Activated naive CD4-positive, alpha-beta T cell treated with anti-CD3 and anti-CD28 coated beads, Interleukin-2, amount 50 U/mL, for 24 hours (primary cell): Measurements from ENCODE around the gene SNX13.

Experiments used
- H3K27ac Mint-ChIP-seq: one replicate; pipeline ENCODE4 v1.8.0; 2021; ENCODE audit warnings: mild to moderate bottlenecking, mixed read lengths
- H3K27me3 Mint-ChIP-seq: one replicate; pipeline ENCODE4 v1.8.0; 2021; ENCODE audit warnings: mixed read lengths
- H3K36me3 Mint-ChIP-seq: one replicate; pipeline ENCODE4 v1.8.0; 2021; ENCODE audit warnings: mixed read lengths
- H3K4me1 Mint-ChIP-seq: one replicate; pipeline ENCODE4 v1.8.0; 2021; ENCODE audit warnings: mixed read lengths
- H3K4me3 Mint-ChIP-seq: one replicate; pipeline ENCODE4 v1.8.0; 2021; ENCODE audit warnings: mild to moderate bottlenecking, mixed read lengths
- H3K9me3 Mint-ChIP-seq: one replicate; pipeline ENCODE4 v1.8.0; 2021; ENCODE audit warnings: mixed read lengths

The SNX13 gene

DNA sequence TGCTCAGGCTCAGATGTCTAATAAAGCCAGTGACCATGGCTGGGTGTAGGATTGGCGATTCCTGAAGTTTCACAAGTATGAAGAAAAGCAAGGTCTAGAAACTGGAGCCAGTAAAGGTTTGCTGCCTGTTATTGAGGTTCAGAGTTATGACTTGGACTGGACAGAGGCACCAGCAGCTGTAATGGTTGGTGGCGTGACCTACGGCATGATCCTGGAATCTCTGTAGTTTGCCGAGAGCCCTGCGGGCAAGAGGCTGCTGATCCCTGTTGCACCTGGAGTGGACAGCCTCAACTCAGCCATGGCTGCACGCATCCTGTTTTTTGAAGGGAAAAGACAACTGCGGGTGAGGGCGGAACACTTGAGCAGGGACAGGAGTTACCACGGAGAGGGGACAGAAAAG is 22.4 kb upstream of the SNX13 start:
- H3K27ac Mint-ChIP-seq = no peak overlapping the region
- no peaks in the 10 kb centered on the region for H3K4me1 Mint-ChIP-seq
- H3K36me3 Mint-ChIP-seq = no peaks in the 10 kb centered on the region
- H3K27me3 Mint-ChIP-seq = peaks cover 7% of the 10 kb centered on the region
- H3K4me3 Mint-ChIP-seq = no peak overlapping the region
- H3K9me3 Mint-ChIP-seq = no peaks in the 10 kb centered on the region

DNA sequence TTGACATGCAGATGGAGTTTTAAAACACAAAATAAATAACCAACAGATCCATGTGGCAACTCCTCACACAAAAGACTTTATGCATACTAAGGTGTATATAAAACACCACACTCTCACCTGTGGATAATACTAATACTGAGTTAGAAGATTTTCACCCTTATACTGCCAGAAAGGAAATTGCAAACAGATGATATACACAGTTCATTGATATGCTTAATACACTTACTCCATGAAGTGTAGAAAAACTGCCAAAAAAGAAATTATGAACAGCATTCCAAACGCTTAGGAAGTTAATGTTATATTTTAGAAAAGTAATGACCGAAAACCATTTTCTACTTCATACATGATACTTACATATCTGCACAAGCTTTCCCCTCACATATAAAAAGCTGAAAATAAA is 17.6 kb upstream of the SNX13 start:
- H3K4me1 Mint-ChIP-seq = peaks cover 4% of the 10 kb centered on the region
- H3K36me3 Mint-ChIP-seq = no peaks in the 10 kb centered on the region
- no peak overlapping the region for H3K27ac Mint-ChIP-seq
- H3K4me3 Mint-ChIP-seq = no peak overlapping the region
- H3K27me3 Mint-ChIP-seq = peaks cover 5% of the 10 kb centered on the region
- no peaks in the 10 kb centered on the region for H3K9me3 Mint-ChIP-seq

DNA sequence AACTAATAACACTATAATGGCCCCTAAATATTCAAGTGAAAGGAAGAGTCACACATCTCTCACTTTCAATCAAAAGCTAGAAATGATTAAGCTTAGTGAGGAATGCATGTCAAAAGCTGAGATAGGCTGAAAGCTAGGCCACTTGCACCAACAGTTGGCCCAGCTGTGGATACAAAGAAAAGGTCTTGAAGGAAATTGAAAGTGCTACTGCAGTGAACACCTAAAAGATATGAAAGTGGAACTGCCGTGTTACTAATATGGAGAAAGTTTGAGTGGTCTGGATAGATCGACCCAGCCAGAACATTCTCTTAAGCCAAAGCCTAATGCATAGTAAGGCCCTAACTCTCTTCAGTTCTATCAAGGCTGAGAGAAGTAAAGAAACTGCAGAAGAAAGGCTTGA is 12.1 kb upstream of the SNX13 start:
- Mint-ChIP-seq H3K9me3 (no peaks in the 10 kb centered on the region), H3K4me3 (no peak overlapping the region), H3K27me3 (peaks cover 3% of the 10 kb centered on the region), H3K27ac (no peak overlapping the region), H3K4me1 (peaks cover 15% of the 10 kb centered on the region), H3K36me3 (no peaks in the 10 kb centered on the region)

DNA sequence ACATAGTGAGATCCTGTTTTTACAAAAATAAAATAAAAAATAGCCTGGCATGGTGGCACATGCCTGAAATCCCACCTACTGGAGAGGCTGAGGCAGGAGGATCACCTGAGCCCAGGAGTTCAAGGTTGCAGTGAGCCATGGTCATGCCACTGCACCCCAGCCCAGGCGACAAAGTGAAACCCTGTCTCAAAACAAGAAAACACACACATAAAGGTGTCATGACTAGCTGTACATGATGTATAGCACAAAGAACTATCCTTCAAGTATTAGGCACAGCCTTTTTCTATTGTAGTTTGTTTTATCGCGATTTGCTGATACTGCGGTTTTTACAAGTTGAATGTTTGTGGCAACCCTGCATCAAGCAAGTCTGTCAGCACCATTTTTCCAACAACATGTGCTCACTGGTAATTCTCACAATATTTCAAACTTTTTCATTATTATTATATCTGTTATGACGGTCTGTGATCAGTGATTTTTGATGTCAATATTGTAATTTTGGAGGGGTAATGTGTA is 11.5 kb upstream of the SNX13 start:
- Mint-ChIP-seq H3K27ac (no peak overlapping the region), H3K27me3 (peaks cover 3% of the 10 kb centered on the region), H3K4me3 (no peak overlapping the region), H3K36me3 (no peaks in the 10 kb centered on the region), H3K4me1 (peaks cover 18% of the 10 kb centered on the region), H3K9me3 (no peaks in the 10 kb centered on the region)

DNA sequence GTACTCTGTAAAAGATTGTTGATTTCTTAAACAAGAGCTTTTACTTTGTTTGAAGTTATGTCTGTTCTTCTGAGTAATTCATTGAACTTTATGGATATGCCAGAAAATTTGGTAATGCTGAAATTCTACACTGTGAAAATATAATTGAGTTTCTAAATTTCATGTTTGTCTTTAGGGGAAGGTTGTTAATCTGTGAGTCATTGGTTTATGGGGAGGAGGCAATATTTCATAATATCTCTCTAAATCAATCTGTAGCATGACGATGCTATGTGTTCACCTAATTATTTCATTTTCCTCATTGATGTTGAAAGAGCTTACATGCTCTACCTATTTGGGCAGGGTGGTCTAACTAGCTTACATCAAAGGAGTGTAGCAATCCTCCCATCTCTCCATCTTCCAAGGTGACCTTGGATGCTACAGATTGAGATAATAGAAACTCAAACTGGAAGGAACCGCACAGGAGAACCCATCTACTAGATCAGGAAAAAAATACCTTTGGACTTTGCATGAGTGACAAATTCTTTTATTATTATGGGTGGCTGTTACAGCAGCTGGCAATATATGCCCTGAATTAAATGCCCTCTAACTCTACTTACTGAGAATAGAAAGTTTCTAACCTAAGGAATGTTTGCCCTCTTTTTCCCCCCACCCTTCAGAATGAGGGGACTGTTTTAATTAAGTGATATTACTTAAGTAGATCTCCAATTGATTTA is 8.4 kb upstream of the SNX13 start:
- Mint-ChIP-seq H3K36me3 (no peaks in the 10 kb centered on the region), H3K9me3 (no peaks in the 10 kb centered on the region), H3K4me1 (peaks cover 18% of the 10 kb centered on the region), H3K27ac (no peak overlapping the region), H3K27me3 (no peaks in the 10 kb centered on the region), H3K4me3 (no peak overlapping the region)

DNA sequence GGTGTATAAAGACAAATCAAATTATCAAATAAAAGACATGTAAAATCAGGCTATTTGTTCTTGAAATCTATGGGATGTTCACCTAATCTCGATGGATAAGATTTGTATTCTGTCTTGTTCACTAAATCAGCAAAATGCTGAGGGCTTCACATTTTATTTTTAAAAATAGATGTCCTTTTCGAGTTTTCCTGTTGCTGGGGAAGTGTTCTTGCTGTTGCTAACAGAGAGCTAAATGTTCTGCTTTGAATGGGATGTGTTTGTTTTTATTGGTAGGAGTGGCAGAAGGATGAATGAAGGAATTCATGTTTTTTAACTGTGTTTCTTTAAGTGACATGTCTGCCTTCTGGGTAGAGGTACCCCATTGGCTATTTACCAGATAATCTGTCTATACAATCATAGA is 7.3 kb upstream of the SNX13 start:
- no peaks in the 10 kb centered on the region for H3K36me3 Mint-ChIP-seq
- no peaks in the 10 kb centered on the region for H3K27me3 Mint-ChIP-seq
- H3K4me3 Mint-ChIP-seq = no peak overlapping the region
- no peaks in the 10 kb centered on the region for H3K9me3 Mint-ChIP-seq
- H3K27ac Mint-ChIP-seq = no peak overlapping the region
- H3K4me1 Mint-ChIP-seq = peaks cover 18% of the 10 kb centered on the region

DNA sequence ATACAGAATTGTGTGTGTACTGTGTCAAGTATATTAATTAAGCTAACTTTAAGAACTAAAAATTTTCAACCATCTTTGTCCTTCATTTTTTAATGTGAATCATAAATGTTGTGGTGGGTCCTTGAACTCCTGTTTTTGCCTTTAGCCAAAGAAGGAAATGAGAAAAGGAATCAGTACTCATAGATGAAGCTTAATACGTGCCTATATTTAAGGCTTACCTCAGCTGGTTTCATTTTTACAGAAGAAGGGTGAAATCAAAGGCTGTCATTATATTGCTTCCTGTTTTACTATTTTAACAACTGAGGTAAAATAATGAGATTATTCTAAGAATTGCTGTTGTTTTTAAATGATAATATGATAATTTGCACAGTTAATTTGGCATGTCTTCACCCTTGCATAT is 6.3 kb upstream of the SNX13 start:
- H3K4me1 Mint-ChIP-seq = peaks cover 21% of the 10 kb centered on the region
- no peaks in the 10 kb centered on the region for H3K27me3 Mint-ChIP-seq
- peak overlapping the region; percentile 51 for H3K4me3 Mint-ChIP-seq
- no peak overlapping the region for H3K27ac Mint-ChIP-seq
- H3K36me3 Mint-ChIP-seq = no peaks in the 10 kb centered on the region
- no peaks in the 10 kb centered on the region for H3K9me3 Mint-ChIP-seq

DNA sequence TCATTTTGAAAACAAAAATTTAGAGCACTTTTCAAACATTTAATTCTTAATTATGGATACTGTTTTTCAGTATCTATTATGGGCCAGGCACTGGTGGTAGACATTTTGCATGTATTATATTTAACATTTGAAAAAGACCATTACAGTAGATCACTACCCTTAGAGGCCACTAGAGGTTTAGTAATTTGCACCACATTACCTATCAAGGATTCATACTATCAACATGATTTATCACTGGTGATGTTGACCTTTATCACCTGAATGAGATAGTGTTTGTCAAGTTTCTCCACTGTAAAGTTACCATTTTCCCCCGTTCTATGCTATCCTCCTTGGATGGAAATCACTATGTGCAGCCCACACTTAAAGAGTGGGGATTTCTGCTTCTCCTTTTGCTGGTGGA is 4.4 kb upstream of the SNX13 start:
- Mint-ChIP-seq H3K36me3 (no peaks in the 10 kb centered on the region), H3K27ac (no peak overlapping the region), H3K27me3 (no peaks in the 10 kb centered on the region), H3K4me1 (peaks cover 25% of the 10 kb centered on the region), H3K4me3 (no peak overlapping the region), H3K9me3 (no peaks in the 10 kb centered on the region)

DNA sequence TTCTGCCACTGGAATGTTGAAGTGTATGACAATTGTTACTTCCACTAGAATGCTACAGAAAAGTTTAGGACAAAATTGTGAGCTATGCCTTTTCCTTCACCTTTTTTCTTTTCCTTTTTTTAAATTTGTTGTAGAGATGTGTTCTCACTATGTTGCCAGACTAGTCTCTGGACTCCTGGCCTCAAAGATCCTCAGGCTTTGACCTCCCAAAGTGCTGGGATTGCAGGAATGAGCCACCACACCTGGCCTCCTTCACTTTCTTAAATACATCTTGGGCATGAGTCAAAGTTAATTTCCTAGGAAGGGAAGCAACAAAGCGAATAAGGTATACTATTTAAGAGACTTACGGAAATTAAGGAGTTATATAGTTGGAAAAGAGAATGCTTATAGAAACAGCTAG is 2.7 kb upstream of the SNX13 start:
- no peaks in the 10 kb centered on the region for H3K36me3 Mint-ChIP-seq
- H3K4me1 Mint-ChIP-seq = peaks cover 40% of the 10 kb centered on the region
- no peak overlapping the region for H3K27ac Mint-ChIP-seq
- no peaks in the 10 kb centered on the region for H3K9me3 Mint-ChIP-seq
- no peaks in the 10 kb centered on the region for H3K27me3 Mint-ChIP-seq
- H3K4me3 Mint-ChIP-seq = no peak overlapping the region

DNA sequence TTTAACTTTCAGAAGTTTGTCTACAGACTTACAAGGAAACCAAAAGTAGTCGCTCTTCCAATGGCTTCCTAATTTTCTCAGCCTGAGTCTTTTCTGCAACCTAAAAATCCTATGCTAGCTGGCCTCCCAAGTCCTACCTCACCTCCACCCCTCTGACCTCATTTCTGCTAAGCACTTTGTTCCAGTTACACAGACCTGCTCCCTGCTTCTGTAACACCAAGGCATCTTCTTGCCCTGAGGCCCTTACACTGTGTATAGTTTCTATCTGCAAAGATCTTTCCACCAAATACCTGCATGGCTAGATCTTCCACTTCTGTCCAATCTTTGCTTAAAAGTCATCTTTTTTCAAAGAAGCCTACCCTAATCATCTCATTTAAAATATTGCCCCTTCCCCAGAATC is 1.9 kb upstream of the SNX13 start:
- H3K4me3 Mint-ChIP-seq = peak overlapping the region; percentile 97
- H3K36me3 Mint-ChIP-seq = peaks cover 3% of the 10 kb centered on the region
- H3K4me1 Mint-ChIP-seq = peaks cover 41% of the 10 kb centered on the region
- H3K27me3 Mint-ChIP-seq = no peaks in the 10 kb centered on the region
- H3K27ac Mint-ChIP-seq = no peak overlapping the region
- H3K9me3 Mint-ChIP-seq = no peaks in the 10 kb centered on the region

DNA sequence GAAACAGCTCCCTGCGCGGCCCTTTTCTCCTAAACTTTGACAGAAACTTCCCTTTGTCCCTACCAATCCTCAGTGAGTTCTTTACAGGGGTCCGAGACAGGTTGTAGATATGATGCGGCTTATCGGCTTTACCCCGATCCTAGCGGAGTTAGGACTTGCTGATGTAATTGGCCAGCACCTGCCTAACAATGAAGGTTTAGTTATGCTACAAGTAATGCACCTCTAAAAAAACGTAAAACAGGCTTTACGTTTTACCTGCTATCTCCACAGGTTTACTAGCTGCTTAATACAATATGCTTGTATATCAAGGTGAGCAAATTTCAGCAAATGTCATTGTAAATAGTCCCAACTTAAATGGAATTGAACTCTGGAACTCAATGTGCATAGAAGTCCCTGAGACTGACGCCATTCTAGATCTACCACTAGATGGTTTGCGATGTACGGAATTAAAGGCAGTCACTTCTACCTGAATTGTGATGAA is 697 bp upstream of the SNX13 start:
- H3K36me3 Mint-ChIP-seq = peaks cover 3% of the 10 kb centered on the region
- no peaks in the 10 kb centered on the region for H3K27me3 Mint-ChIP-seq
- no peaks in the 10 kb centered on the region for H3K9me3 Mint-ChIP-seq
- H3K4me3 Mint-ChIP-seq = peak overlapping the region; percentile 97
- peak overlapping the region; percentile 95 for H3K27ac Mint-ChIP-seq
- H3K4me1 Mint-ChIP-seq = peaks cover 42% of the 10 kb centered on the region

DNA sequence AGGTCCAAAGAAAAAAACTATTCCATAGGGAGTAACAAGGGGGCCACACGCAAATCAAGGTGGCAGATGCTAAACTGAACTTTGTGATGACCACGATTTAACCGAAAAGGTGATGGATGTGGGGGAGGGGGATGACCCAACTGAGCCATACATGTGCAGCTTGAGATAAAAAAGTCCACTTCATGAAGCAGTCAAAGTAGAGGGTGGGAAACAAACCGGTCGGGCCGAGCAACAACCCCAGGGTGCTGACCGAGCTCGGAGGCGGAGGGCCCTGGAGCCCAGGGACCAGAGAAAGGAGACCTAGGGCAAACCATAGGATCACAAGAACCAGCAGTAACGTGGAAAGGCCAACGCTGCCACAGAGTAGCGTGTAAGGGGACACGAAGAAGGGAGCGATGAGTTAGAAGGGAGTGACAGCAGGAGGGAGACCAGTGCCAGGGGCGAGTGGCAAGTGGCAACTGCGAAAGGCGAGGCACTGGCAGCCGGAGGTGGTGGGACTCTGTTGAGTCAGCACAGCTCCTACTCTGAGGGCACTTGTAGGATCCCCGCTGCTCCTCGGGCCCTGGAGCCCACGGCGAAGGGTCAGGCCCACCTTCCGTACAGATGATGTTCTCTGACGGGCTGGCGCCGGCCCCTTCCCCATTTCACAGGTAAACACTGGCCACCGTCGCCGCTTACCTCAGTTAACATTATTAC is 540 bp downstream of the SNX13 start:
- Mint-ChIP-seq H3K4me1 (peaks cover 53% of the 10 kb centered on the region), H3K9me3 (no peaks in the 10 kb centered on the region), H3K27me3 (no peaks in the 10 kb centered on the region), H3K4me3 (peak overlapping the region; percentile 97), H3K36me3 (peaks cover 3% of the 10 kb centered on the region), H3K27ac (peak overlapping the region; percentile 95)

DNA sequence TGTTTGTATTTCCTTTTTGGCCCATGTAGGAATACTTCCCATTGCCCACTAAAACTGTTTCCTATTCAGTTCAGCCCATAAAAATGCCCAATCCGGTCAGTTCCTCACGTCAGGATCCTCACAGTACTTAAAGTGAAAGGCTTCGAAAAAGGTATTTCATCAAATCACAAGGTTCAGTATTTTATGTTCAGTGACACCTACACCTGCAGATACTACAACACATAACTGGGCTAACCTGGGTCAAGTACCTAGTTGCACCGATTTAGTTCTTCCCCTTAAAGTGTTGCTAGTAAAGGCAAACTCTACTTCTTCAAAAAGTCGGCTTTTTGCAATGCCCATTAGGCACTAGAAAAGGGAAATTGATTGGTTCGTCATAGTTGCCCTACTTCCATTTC is 1.1 kb downstream of the SNX13 start:
- H3K9me3 Mint-ChIP-seq = no peaks in the 10 kb centered on the region
- H3K4me3 Mint-ChIP-seq = peak overlapping the region; percentile 97
- peaks cover 59% of the 10 kb centered on the region for H3K4me1 Mint-ChIP-seq
- H3K27ac Mint-ChIP-seq = peak overlapping the region; percentile 95
- H3K36me3 Mint-ChIP-seq = peaks cover 3% of the 10 kb centered on the region
- no peaks in the 10 kb centered on the region for H3K27me3 Mint-ChIP-seq

DNA sequence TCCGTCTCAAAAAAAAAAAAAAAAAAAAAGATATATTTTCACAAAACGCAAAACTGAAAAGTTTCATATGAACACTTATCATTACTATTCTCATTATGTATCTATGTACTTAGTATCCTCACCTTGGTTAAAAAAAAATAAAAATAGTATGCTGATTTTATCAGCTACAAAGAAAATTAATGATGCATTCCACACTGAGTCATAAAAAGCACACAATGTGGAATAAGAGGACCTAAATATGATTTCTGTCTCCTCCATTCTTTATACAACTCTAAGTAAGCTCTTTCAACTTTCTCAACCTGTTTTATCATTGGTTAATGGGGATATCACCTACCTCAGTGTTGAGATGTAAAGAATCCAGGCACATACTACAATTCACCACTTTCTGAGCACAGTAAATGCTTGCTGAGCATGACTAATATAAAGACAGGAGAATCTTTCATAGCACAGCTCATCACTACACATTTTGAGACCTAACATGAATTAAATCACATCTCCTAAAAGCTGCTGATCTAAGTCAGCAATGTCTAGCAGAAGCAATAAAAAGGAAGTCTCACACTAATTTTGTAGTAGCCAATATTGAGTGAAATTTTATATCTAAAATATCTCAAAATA is 2.7 kb downstream of the SNX13 start:
- Mint-ChIP-seq H3K36me3 (peaks cover 3% of the 10 kb centered on the region), H3K4me3 (peak overlapping the region; percentile 97), H3K4me1 (peaks cover 73% of the 10 kb centered on the region), H3K27me3 (no peaks in the 10 kb centered on the region), H3K9me3 (no peaks in the 10 kb centered on the region), H3K27ac (peak overlapping the region; percentile 78)

DNA sequence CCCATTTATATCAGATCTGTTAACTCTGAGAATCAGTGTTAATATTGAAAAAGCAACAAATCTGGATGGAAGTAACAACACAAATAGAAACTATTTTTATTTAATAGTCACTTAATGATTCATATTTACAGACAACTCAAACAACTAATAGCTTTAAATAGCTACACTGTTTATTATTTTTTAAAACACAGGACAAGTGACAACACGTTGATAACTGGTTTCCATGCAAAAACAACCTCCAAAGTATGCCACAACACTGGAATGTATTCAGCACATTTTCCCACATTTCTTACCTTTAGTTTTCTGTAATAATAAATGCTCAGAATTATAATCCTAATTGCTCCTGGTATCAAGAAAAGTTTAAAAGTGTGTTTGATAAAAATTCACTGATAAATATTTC is 4.0 kb downstream of the SNX13 start:
- no peaks in the 10 kb centered on the region for H3K9me3 Mint-ChIP-seq
- H3K27me3 Mint-ChIP-seq = no peaks in the 10 kb centered on the region
- H3K4me1 Mint-ChIP-seq = peaks cover 75% of the 10 kb centered on the region
- no peak overlapping the region for H3K4me3 Mint-ChIP-seq
- H3K27ac Mint-ChIP-seq = no peak overlapping the region
- peaks cover 5% of the 10 kb centered on the region for H3K36me3 Mint-ChIP-seq

DNA sequence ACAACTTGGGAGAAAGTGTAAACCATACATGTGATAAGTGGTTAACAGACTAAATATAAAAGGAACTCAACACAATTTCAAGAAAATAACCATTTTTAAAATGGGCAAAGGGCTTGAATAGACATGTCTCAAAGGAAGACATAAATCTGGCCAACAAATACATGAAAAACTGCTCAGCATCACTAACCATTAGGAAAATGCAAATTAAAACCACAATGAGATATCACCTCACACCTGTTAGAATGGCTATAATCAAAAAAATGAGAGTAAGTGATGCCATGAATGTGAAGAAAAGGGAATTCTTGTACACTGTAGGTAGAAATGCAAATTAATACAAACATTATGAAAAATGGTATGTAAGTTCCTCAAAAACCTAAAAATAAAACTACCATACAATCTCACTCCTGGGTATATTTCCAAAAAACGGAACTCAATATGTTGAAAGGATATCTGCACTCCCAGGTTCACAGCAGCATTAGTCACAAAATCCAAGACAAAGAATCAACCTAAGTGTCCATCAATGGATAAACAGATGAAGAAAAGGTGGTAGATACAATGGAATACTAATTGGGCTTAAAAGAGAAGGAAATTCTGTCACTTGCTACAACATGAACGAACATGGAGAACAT is 5.6 kb downstream of the SNX13 start:
- H3K27ac Mint-ChIP-seq = no peak overlapping the region
- H3K4me3 Mint-ChIP-seq = peak overlapping the region; percentile 2
- no peaks in the 10 kb centered on the region for H3K27me3 Mint-ChIP-seq
- peaks cover 5% of the 10 kb centered on the region for H3K36me3 Mint-ChIP-seq
- peaks cover 89% of the 10 kb centered on the region for H3K4me1 Mint-ChIP-seq
- no peaks in the 10 kb centered on the region for H3K9me3 Mint-ChIP-seq
